GM18507 (cell line): ENCODE results near the gene MME.
"Not testable (repeated sequence)": the region's sequence is repeated elsewhere in the genome, so short reads cannot be mapped to it uniquely, and the experiment has no call there.

ENCODE experiments used
- DNase-seq: peaks from one replicate; pipeline ENCODE4 v3.0.0; 2011; ENCODE audit warnings: low read depth; ENCODE audit not compliant: insufficient read length; ENCODE audit errors: extremely low spot score
- FAIRE-seq: peaks from 2 replicates; lab custom pipeline; 2011; peaks lifted over from hg19 to GRCh38; lab: Jason Lieb, UNC

MME gene

GRCh38 chr3:155131104-155131503, 51.0 kb downstream of the MME start:
- FAIRE-seq (no peak), DNase-seq (no peak)

- DNase-seq, FAIRE-seq: not testable (repeated sequence)
Measured at GRCh38 chr3:155134311-155134710, 54.2 kb downstream of the MME start.

GRCh38 chr3:155135003-155135402, 54.9 kb downstream of the MME start:
- DNase-seq (no peak), FAIRE-seq (no peak)

- FAIRE-seq (no peak), DNase-seq (no peak)
Measured at GRCh38 chr3:155138677-155139076, 58.6 kb downstream of the MME start.

- DNase-seq (no peak), FAIRE-seq (no peak)
Measured at GRCh38 chr3:155147588-155147987, 67.5 kb downstream of the MME start.

- no peak for FAIRE-seq
- no peak for DNase-seq
Measured at GRCh38 chr3:155149494-155149893, 69.4 kb downstream of the MME start.

- DNase-seq (no peak), FAIRE-seq (no peak)
Measured at GRCh38 chr3:155153242-155154186, 73.4 kb downstream of the MME start.

- no peak for DNase-seq
- FAIRE-seq, result no peak
Measured at GRCh38 chr3:155154255-155154654, 74.1 kb downstream of the MME start.

- FAIRE-seq (no peak), DNase-seq (no peak)
Measured at GRCh38 chr3:155158346-155159037, 78.4 kb downstream of the MME start.

- FAIRE-seq (no peak), DNase-seq (no peak)
Measured at GRCh38 chr3:155159301-155159700, 79.2 kb downstream of the MME start.

GRCh38 chr3:155161640-155162292, 81.6 kb downstream of the MME start:
- FAIRE-seq, result no peak
- no peak for DNase-seq

GRCh38 chr3:155164306-155164705, 84.2 kb downstream of the MME start:
- DNase-seq, result no peak

GRCh38 chr3:155166441-155166840, 86.3 kb downstream of the MME start:
- no peak for FAIRE-seq
- DNase-seq, result no peak

More at GRCh38 chr3:155164306-155164705, 84.2 kb downstream of the MME start:
- FAIRE-seq, result no peak

- DNase-seq, result no peak
- FAIRE-seq, result no peak
Measured at GRCh38 chr3:155169197-155169596, 89.1 kb downstream of the MME start.

GRCh38 chr3:155173771-155174170, 93.7 kb downstream of the MME start:
- FAIRE-seq (no peak), DNase-seq (no peak)

GRCh38 chr3:155178810-155179436, 98.8 kb downstream of the MME start:
- no peak for DNase-seq
- FAIRE-seq, result no peak

- FAIRE-seq (no peak), DNase-seq (no peak)
Measured at GRCh38 chr3:155179437-155179827, 99.3 kb downstream of the MME start.

GRCh38 chr3:155179966-155180757, 100.0 kb downstream of the MME start:
- FAIRE-seq, result no peak
- no peak for DNase-seq

- no peak for DNase-seq
- no peak for FAIRE-seq
Measured at GRCh38 chr3:155182467-155182866, 102.3 kb downstream of the MME start.
